NT2/D1 (cell line): ENCODE measurements around the gene PXYLP1.

Experiments
- DNase-seq: peaks from one replicate; pipeline ENCODE4 v3.0.0-alpha.2; 2011; ENCODE audit warnings: low read depth, low spot score
- H3K27me3 ChIP-seq: 2 replicates; pipeline ENCODE4 v1.6.0; 2011; ENCODE audit warnings: mild to moderate bottlenecking; ENCODE audit not compliant: insufficient read length, insufficient read depth
- H3K36me3 ChIP-seq: 2 replicates; pipeline ENCODE4 v1.6.1; 2011; ENCODE audit warnings: mild to moderate bottlenecking, low read length, mixed read lengths; ENCODE audit not compliant: insufficient read depth, insufficient read length
- H3K4me1 ChIP-seq: 2 replicates; pipeline ENCODE4 v1.5.1; 2011; ENCODE audit not compliant: insufficient read depth, insufficient read length
- H3K4me3 ChIP-seq: 2 replicates; pipeline ENCODE4 v1.5.1; 2011; ENCODE audit warnings: low read depth; ENCODE audit not compliant: insufficient read length
- H3K9ac ChIP-seq: 2 replicates; pipeline ENCODE4 v1.6.0; 2011; ENCODE audit warnings: low read depth; ENCODE audit not compliant: insufficient read length
- H3K9me3 ChIP-seq: 2 replicates; pipeline ENCODE4 v1.5.1; 2011; ENCODE audit warnings: mild to moderate bottlenecking, low read length; ENCODE audit not compliant: insufficient read depth
- SUZ12 ChIP-seq: IDR thresholded peaks from 2 replicates; pipeline ENCODE4 v1.6.1; 2011; ENCODE audit not compliant: insufficient read length, insufficient read depth; ENCODE audit errors: extremely low read depth
- YY1 ChIP-seq: IDR thresholded peaks from 2 replicates; pipeline ENCODE4 v1.6.1; 2011; ENCODE audit not compliant: insufficient read length, insufficient read depth
- ZNF274 ChIP-seq: IDR thresholded peaks from 2 replicates; pipeline ENCODE4 v1.6.1; 2011; ENCODE audit warnings: mild to moderate bottlenecking, low read depth, low read length

PXYLP1 gene

DNA sequence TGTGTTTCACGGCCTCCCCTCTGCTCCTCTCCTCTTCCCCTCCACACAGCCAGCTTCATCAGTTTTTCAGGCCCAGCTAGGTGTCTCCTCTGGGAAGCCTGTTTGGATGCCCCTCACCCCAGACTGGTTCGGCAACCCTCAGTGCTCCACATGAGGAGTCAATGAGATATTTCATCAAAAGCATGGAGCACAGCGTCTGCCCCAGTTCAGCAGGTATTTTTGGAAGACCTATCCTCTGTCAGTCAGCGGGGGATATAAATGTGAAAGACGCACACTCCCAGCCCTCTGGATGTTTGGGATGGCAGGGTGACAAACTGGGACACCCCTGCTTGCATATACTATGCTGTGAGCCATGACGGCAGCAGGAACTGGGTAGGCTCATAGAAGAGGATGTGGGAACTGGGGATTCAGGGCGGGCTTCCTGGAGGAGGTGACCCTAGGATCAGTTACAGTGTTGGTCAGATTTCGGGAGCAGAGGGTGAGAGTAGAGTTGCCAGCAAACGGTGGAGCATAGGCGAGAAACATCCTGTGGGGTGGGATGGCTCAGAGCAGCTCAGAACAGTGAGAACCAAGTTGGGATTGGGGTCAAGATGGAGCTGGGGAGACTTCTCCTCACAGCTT, 42.9 kb downstream of the PXYLP1 start:
- Histone ChIP-seq H3K36me3 (peaks cover 2% of the 10 kb centered on the region), H3K4me3 (no peak overlapping the region)
- DNase-seq = no peak

GRCh38 chr3:141275032-141275422, 43.4 kb downstream of the PXYLP1 start:
- H3K4me1 ChIP-seq = no peaks in the 10 kb centered on the region
- H3K9ac ChIP-seq = no peak overlapping the region
- no peaks in the 10 kb centered on the region for H3K27me3 ChIP-seq
- H3K9me3 ChIP-seq = no peaks in the 10 kb centered on the region
- DNase-seq = no peak
- H3K4me3 ChIP-seq = no peak overlapping the region
- no peak for TF ChIP-seq SUZ12
- no peak for TF ChIP-seq YY1
- no peak for TF ChIP-seq ZNF274
- H3K36me3 ChIP-seq = peaks cover 2% of the 10 kb centered on the region

More for the DNA sequence above, 42.9 kb downstream of the PXYLP1 start:
- no peaks in the 10 kb centered on the region for H3K4me1 ChIP-seq
- no peak overlapping the region for H3K9ac ChIP-seq
- TF ChIP-seq ZNF274 = no peak
- no peak for TF ChIP-seq YY1
- TF ChIP-seq SUZ12 = no peak
- no peaks in the 10 kb centered on the region for H3K9me3 ChIP-seq
- H3K27me3 ChIP-seq = no peaks in the 10 kb centered on the region

DNA sequence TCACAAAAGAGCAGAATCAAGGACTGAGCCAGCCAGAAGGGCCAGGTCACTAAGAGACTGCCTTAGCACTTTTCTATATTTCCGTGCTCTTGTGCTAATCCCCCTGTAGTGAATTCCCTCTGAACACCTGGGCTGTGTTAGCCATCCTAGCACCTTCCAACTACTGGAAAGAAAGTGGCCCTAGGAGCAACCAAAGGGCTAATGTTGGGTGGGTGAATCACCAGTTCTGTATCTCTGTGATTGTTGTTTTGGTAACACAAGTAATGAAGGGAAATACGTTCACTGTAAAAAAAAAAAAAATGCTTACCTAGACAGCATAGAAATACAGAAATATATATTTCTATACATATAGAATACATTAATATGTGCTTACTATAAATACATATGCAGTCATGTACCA, 43.9 kb downstream of the PXYLP1 start:
- Histone ChIP-seq H3K36me3 (peaks cover 2% of the 10 kb centered on the region), H3K9me3 (no peaks in the 10 kb centered on the region), H3K27me3 (no peaks in the 10 kb centered on the region), H3K4me3 (no peak overlapping the region), H3K9ac (no peak overlapping the region), H3K4me1 (no peaks in the 10 kb centered on the region)
- no peak for DNase-seq
- no peak for TF ChIP-seq YY1
- TF ChIP-seq ZNF274 = no peak
- TF ChIP-seq SUZ12 = no peak

- H3K9ac ChIP-seq = no peak overlapping the region
- H3K4me1 ChIP-seq = no peaks in the 10 kb centered on the region
- DNase-seq = no peak
- H3K36me3 ChIP-seq = peaks cover 2% of the 10 kb centered on the region
- TF ChIP-seq SUZ12 (no peak), ZNF274 (no peak), YY1 (no peak)
- H3K4me3 ChIP-seq = no peak overlapping the region
- no peaks in the 10 kb centered on the region for H3K9me3 ChIP-seq
- no peaks in the 10 kb centered on the region for H3K27me3 ChIP-seq
These were observed 44.3 kb downstream of the PXYLP1 start for GRCh38 chr3:141275973-141276372.

GRCh38 chr3:141276398-141276797, 44.8 kb downstream of the PXYLP1 start:
- Histone ChIP-seq H3K9me3 (no peaks in the 10 kb centered on the region), H3K9ac (no peak overlapping the region), H3K4me1 (no peaks in the 10 kb centered on the region), H3K27me3 (no peaks in the 10 kb centered on the region), H3K4me3 (no peak overlapping the region), H3K36me3 (peaks cover 2% of the 10 kb centered on the region)
- DNase-seq = no peak
- TF ChIP-seq ZNF274 = no peak
- no peak for TF ChIP-seq SUZ12
- no peak for TF ChIP-seq YY1

GRCh38 chr3:141277451-141277850, 45.8 kb downstream of the PXYLP1 start:
- Histone ChIP-seq H3K4me1 (no peaks in the 10 kb centered on the region), H3K36me3 (peaks cover 6% of the 10 kb centered on the region), H3K4me3 (no peak overlapping the region), H3K27me3 (no peaks in the 10 kb centered on the region), H3K9ac (no peak overlapping the region), H3K9me3 (no peaks in the 10 kb centered on the region)
- DNase-seq = no peak
- TF ChIP-seq SUZ12 (no peak), ZNF274 (no peak), YY1 (no peak)

- Histone ChIP-seq H3K4me3 (no peak overlapping the region), H3K9ac (no peak overlapping the region), H3K9me3 (no peaks in the 10 kb centered on the region), H3K36me3 (peaks cover 6% of the 10 kb centered on the region), H3K4me1 (no peaks in the 10 kb centered on the region), H3K27me3 (no peaks in the 10 kb centered on the region)
- no peak for DNase-seq
- no peak for TF ChIP-seq YY1
- TF ChIP-seq SUZ12 = no peak
- TF ChIP-seq ZNF274 = no peak
These were observed 46.8 kb downstream of the PXYLP1 start for GRCh38 chr3:141278196-141279076.
